A549 treated with DMSO at 1 μM for 4 hours (cell line): ENCODE measurements around the gene RAC2. TPM values are rescaled to one million over a fixed set of nuclear protein-coding genes. Genes with fewer than 3 reads are reported as not detected.

Experiments used
- total RNA-seq: library from RNA; stranded (reverse); fragments of 200-300 nt; extraction: Qiagen RNA extraction; gene quantifications from 5 replicates; pipeline ENCODE4 v1.2.3, GENCODE V29; 2022; ENCODE audit warnings: low read depth

The RAC2 gene
- total RNA-seq, result 0.14 to 0.20 TPM (median 0.19 TPM) in 5 replicates

GRCh38 chr22:37244114-37244921 is at the start of gene RAC2:
RAC2 (minus strand) TSS chr22:37244269; CDS start chr22:37244148, 121 bp downstream.

GRCh38 chr22:37282385-37282677 is 38.3 kb upstream of the RAC2 start, which contains the start of gene CYTH4:
CYTH4 (plus strand) TSS chr22:37282508; CDS start chr22:37282570, 62 bp downstream.

GRCh38 chr22:37212174-37212906 is 31.7 kb downstream of the RAC2 start, which contains the start of gene SSTR3:
SSTR3 (minus strand) TSS chr22:37212477; CDS start chr22:37207803, 4,674 bp downstream.

GRCh38 chr22:37187891-37188761 is 55.9 kb downstream of the RAC2 start, which contains the start of gene C1QTNF6:
C1QTNF6 (minus strand) TSS chr22:37188247; CDS start chr22:37188213, 34 bp downstream.

Other genes starting within 250 kb of the RAC2 start
- 41.3 to 49.9 TPM (median 48.0 TPM) in 5 replicates for gene TST, start 224.8 kb downstream of the RAC2 start, total RNA-seq
- gene MPST, start 224.5 kb downstream of the RAC2 start, total RNA-seq, result 41.8 to 71.1 TPM (median 60.9 TPM) in 5 replicates
- gene KCTD17, start 192.5 kb downstream of the RAC2 start, total RNA-seq, result 22.1 to 27.5 TPM (median 23.5 TPM) in 5 replicates
- 0.02 TPM in 1 of 5 replicates, not detected in the others for gene TMPRSS6, start 134.6 kb downstream of the RAC2 start, total RNA-seq
- gene IL2RB, start 94.4 kb downstream of the RAC2 start, total RNA-seq, result 0.06 to 0.15 TPM (median 0.13 TPM) in 5 replicates
- gene C1QTNF6, start 56.0 kb downstream of the RAC2 start, total RNA-seq, result 8.9 to 12.7 TPM (median 10.5 TPM) in 5 replicates
- not detected in 5 replicates for gene SSTR3, start 31.8 kb downstream of the RAC2 start, total RNA-seq
- gene CYTH4, start 38.2 kb upstream of the RAC2 start, total RNA-seq, result 0.53 to 1.2 TPM (median 0.99 TPM) in 5 replicates
- gene ELFN2, start 183.2 kb upstream of the RAC2 start, total RNA-seq, result 6.2 to 10.0 TPM (median 8.2 TPM) in 5 replicates
- gene MFNG, start 242.1 kb upstream of the RAC2 start, total RNA-seq, result 1.9 to 3.2 TPM (median 2.6 TPM) in 5 replicates